GM18517 (cell line): ENCODE results near the gene OR10A7.
"Not testable (repeated sequence)": the region's sequence is repeated elsewhere in the genome, so short reads cannot be mapped to it uniquely, and the experiment has no call there.

ENCODE experiments used
- ATAC-seq: cut with Tn5 transposase; IDR thresholded peaks from one replicate; pipeline ENCODE4 v1.9.1; 2021; ENCODE audit warnings: mild to moderate bottlenecking, moderate library complexity; ENCODE audit not compliant: unreplicated experiment

The OR10A7 gene, protein sequence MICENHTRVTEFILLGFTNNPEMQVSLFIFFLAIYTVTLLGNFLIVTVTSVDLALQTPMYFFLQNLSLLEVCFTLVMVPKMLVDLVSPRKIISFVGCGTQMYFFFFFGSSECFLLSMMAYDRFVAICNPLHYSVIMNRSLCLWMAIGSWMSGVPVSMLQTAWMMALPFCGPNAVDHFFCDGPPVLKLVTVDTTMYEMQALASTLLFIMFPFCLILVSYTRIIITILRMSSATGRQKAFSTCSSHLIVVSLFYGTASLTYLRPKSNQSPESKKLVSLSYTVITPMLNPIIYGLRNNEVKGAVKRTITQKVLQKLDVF

DNA sequence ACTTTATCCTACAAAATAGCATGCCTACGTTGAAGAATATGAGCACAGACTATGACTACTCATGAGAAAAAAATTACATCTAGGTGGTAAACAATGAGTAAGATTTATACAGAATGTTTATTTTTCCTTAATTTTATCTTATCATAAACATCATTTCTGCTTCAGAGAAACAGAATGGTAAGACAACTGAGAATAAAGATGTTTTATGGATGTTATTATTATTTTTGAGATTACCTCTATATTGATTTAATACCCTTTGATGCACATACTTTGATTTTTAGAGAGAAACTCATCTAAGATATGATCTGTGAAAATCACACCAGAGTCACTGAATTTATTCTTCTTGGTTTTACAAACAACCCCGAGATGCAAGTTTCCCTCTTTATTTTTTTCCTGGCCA lies at the start of gene OR10A7:
Gene OR10A7 (plus strand): TSS at position 301 of the 400 bp plus-strand sequence. CDS start 0 bp downstream, at position 301.
- ATAC-seq, result no peak

DNA sequence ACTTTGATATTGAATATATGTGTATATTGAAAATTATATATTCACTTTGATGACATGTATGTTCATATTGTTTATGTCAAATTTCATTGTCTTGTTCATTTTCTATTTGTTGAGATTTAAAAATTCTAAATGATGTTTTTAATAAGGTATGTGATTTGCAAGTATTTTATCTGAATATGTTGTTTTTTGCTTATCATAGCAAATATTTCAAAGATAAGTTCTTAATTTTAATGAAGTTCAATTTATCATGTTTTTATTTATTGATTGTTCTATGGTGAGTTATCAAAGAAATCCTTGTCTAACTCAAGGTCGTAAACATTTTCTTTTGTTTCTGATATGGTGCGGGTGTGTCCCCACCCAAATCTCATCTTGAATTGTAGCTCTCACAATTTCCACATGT lies 49.4 kb upstream of the OR10A7 start:
- no peak for ATAC-seq

DNA sequence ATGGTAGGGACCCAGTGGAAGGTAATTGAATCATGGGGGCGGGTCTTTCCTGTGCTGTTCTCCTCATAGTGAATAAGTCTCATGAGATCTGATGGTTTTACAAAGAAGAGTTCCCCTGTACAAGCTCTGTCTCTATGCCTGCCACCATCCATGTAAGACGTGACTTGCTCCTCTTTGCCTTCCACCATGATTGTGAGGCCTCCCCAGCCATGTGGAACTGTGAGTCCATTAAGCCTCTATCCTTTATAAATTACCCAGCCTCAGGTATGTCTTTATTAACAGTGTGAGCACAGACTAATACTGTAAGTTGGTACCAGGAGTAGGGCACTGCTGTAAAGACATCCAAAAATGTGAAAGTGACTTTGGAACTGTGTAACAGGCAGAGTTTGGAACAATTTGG lies 49.0 kb upstream of the OR10A7 start:
- ATAC-seq, result not testable (repeated sequence)

DNA sequence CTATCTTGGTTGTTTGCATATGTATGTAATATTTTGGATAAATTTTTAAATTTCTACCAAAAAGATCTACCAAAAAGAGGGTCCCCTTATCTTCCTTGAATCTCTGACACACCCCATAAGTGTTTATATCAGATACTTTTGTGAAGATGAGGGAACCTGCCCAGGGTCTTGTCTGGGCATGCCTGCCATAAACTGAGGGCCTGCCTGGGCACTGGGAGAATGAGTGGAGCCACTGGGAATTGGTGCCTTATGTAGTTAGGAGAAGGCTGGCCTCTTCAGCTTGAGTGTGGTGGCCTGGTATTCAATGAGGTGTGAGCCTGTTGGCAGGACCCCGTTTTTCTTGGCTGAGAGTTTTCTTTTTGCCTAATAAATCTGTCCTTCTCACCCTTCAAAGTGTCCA lies 48.1 kb upstream of the OR10A7 start:
- no peak for ATAC-seq

DNA sequence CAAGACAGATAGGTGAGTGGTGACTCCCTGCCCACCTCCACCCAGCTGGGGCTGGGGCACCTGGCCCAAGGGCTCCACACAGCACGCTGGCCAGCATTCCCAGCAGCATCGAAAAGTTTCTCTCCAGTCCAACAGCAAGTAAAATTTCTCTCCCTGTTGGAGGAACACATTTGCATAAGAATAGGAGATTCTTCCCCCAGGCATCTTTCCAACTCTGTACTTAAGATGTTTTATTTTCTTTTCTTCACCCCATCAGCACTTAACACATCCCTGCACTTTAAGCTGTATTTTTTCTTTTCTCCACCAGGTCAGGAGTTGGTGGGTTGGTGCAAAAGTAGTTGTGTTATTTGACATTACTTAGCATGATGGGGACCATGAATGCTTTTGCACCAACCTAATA lies 47.4 kb upstream of the OR10A7 start:
- ATAC-seq, result no peak

DNA sequence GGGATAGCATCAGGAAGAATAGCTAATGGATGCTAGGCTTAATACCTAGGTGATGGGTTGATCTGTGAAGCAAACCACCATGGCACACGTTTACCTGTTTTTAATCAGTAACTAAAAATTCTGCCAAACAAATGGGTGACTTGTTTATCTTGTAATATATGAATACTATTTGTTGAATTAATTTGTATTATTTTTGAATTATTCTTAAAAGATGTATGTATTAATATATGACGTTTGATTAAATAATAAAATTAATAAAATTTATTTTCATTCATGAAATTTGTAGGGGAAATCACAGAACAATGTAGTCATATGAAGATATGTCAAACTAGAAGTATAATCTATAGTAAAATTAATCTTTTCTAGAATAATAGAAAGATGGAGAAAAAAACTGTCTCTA lies 32.3 kb upstream of the OR10A7 start:
- ATAC-seq, result no peak

DNA sequence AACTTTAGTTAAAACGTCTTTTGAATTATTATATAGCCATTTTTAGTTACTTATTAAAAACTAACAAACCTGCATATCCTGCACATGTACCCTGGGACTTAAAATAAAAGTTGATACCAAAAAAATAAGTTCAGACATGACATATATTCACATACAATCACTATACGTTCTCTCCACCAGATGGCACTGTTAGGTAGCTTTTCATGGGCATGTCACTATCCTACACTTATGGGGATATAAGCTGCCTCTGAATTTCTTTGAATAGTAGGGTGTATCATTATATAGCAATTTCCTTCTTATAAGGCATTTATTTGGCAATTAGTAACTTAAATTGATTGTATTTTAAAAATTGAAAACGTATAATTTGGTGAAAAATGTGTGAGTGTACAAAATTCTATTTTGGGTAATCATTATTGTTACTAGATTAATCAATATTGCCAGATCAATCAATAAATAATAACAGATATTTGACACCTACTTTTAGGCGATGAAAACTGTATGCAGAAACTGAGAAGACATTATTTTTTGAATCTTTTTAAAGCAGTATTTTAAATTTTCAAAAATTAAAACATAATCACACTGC lies 31.8 kb upstream of the OR10A7 start:
- ATAC-seq, result peak; percentile 96

DNA sequence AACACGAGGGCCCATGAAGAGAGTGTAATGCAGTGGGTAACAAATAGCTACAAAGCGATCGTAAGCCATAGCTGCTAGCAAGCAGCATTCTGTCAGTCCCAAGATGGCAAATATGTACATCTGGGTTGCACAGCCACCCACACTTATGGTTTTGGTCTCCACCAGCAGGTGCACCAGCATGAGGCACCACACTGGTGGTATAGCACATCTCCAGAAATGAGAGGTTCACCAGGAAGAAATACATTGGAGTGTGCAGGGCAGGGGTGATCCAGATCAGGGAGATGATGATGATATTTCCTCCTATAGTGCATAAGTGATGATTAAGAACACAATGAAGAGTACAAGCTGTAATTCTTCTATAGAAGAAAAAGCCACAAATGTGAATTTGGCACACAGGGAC lies 26.4 kb upstream of the OR10A7 start:
- ATAC-seq, result no peak

DNA sequence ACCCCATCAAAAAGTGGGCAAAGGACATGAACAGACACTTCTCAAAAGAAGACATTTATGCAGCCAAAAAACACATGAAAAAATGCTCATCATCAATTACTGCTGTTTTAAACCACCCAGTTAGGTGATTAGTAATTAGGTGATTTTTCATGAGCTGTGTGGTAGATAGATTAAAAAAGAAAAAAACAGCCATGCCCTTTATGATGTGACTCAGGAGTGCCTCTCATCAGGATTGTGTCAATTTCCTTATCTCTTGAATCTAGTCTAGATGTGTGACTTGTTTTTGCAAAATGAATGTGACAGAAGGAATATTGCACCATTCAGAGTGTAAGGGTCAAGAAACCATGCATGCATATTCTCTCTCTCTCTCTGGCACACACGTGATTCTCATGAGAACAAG lies 5.7 kb downstream of the OR10A7 start:
- no peak for ATAC-seq

DNA sequence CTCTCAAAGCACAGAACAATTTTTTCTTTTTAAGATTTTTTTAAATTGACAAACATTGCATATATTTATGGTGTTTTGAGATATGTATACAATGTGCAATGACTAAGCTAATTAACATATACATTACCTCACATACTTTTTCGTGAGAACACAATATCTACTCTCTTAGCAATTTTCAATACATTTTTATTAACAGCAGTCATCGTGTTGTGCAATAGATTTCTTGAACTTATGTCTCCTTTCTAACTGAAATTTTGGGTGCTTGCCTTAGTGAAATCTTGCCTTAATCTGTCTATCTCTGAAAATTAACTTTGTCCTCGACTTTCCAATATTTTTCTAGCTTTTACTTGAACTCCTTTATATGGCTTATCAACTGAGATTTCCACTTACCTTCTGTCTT lies 6.8 kb downstream of the OR10A7 start:
- ATAC-seq, result no peak

DNA sequence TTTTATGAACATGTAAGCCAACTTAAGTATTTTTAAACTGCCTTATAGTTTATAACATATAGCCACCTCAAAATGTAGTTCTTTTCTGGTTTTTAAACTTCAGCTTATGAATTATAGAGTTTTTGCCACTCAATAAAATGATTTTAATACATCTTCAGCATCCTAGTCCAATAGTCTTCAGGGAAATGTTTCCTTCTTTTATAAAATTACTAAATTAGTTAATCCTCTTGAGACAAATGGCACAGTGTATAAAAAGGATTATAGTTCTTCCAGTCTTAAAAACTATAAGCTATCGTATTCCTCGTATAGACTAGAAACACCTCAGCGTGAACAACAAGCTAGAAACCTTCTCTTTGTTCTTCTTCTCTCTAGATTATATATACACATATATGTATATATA lies 23.5 kb downstream of the OR10A7 start, which contains the start of gene OR6C74:
Gene OR6C74 (plus strand): TSS at position 301 of the 400 bp plus-strand sequence. CDS start 2,679 bp downstream, outside the sequence.
- ATAC-seq, result no peak

DNA sequence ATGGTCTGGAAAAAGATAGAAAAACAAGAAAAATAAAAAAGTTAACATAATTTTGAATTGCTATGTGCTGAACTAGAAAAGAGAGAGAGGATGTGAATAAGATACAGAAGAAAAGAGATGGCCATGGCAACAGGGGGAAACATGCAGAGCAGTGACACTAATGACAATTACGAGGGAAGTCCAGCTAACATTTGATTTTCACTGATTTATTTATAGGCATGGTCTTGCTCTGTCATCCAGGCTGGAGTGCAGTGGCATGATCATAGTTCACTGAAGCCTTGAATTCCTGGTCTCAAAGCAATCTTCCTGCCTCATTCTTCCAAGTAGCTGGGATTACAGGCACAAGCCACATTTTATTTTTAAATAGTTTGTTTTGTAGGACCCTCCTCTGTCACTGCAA lies 25.3 kb downstream of the OR10A7 start:
- no peak for ATAC-seq

DNA sequence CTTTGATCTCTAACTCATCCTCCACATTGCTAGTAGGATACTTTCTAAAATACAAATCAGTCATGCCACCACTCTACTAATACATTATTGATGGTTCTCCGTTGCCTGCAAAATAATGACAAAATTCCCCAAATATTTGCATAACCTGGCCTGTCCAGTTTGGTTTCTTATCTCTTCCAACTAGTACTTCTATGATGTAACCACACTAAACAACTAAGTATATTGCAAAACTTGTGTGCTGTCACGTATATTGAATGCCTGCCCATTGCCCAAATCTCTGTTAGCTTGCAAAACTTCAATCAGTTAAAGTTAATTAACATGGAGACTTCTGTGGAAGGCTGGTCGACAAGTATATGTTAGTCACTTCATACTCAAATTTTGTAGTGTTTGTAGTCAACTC lies 30.1 kb downstream of the OR10A7 start:
- ATAC-seq, result no peak

DNA sequence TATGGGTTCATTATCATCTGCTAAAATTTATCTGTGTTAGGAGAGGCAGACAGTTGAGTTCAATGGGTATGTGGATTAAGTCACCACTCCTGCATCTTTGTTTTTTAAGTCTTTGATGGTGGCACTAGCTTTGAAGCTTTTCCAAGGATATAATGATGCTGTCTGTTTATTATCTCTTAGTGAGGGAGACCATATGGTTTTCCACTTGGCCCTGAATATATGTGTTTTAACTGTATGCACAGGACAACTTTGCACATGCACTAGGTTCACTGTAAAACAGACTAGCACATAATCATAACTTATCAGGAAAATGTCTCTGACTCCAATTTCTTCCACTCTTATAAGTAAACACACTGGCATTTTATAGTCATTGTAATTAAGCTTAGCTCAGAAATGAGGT lies 32.5 kb downstream of the OR10A7 start:
- no peak for ATAC-seq

DNA sequence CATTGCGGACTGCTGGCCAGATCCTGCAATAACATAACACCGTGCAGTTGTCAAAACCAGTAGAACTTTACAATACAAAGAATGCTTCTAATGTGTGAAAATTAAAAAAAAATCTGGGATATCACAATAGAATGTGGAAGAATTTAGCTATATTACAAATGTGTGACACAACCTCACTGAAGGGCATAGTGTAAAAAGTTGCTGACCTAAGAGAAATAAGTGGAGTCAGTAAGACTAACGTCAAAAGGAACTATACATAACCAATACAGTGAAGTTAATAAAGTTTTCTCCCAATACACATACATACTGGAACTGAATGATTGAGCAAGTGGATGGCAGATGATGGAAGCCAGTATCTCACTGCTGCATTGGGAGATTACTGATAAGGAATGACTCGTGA lies 36.0 kb downstream of the OR10A7 start:
- ATAC-seq, result no peak

DNA sequence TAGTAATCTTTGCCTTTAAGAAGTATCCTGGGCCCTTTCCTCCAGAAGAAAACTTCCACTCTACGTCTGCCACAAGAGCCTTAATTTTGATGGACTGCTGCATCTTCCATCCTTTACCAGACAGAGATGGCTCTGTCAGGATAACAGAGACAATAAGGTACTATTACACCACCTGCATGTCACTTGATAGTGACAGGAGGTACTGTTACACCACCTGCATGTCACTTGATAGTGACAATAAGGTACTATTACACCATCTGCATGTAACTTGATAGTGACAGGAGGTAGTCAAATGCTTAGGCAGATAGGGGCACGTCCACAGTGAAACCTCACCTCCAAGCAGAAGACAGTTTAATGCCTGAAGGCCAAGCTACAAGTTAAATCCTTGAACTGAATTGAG lies 37.5 kb downstream of the OR10A7 start:
- ATAC-seq, result no peak
